ENCODE data around the gene TAC4. TPM values are rescaled to one million over a fixed set of nuclear protein-coding genes. Genes with fewer than 3 reads are reported as not detected.

Gene TAC4
- total and polyA plus RNA-seq, 4 donors: not detected

- no peaks in the 10 kb centered on the region for H3K27me3 ChIP-seq (ENCODE audit: control insufficient read depth in 4 of 4, insufficient read depth in 4 of 4, low read length in 3 of 4)
- no peak for TF ChIP-seq JUND (IDR thresholded peaks at IDR 0.05)
- TF ChIP-seq FOXA2 (IDR thresholded peaks at IDR 0.05): no peak
- TF ChIP-seq, protein P1, sequence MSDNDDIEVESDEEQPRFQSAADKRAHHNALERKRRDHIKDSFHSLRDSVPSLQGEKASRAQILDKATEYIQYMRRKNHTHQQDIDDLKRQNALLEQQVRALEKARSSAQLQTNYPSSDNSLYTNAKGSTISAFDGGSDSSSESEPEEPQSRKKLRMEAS (IDR thresholded peaks at IDR 0.05): no peak
- TF ChIP-seq GABPA (IDR thresholded peaks at IDR 0.05 in 1 of 2, conservative IDR thresholded peaks at IDR 0.05 in 1 of 2): no peak
- TF ChIP-seq RAD21 (IDR thresholded peaks at IDR 0.05): no peak
- TF ChIP-seq HNF4G (IDR thresholded peaks at IDR 0.05): no peak
- no peak for TF ChIP-seq EGR1 (IDR thresholded peaks at IDR 0.05; ENCODE audit: low read depth in 2 of 2)
- TF ChIP-seq HNF4A (conservative IDR thresholded peaks at IDR 0.05): no peak
- no peak for TF ChIP-seq YY1 (IDR thresholded peaks at IDR 0.05)
- TF ChIP-seq RXRA (IDR thresholded peaks at IDR 0.05): no peak
- no peak for TF ChIP-seq CTCF (IDR thresholded peaks at IDR 0.05; ENCODE audit: low read depth, low read length, missing input control)
- no peak for TF ChIP-seq NR2F2 (IDR thresholded peaks at IDR 0.05)
- TF ChIP-seq, protein P2, sequence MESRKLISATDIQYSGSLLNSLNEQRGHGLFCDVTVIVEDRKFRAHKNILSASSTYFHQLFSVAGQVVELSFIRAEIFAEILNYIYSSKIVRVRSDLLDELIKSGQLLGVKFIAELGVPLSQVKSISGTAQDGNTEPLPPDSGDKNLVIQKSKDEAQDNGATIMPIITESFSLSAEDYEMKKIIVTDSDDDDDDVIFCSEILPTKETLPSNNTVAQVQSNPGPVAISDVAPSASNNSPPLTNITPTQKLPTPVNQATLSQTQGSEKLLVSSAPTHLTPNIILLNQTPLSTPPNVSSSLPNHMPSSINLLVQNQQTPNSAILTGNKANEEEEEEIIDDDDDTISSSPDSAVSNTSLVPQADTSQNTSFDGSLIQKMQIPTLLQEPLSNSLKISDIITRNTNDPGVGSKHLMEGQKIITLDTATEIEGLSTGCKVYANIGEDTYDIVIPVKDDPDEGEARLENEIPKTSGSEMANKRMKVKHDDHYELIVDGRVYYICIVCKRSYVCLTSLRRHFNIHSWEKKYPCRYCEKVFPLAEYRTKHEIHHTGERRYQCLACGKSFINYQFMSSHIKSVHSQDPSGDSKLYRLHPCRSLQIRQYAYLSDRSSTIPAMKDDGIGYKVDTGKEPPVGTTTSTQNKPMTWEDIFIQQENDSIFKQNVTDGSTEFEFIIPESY (IDR thresholded peaks at IDR 0.05): no peak
- no peak for TF ChIP-seq SP1 (IDR thresholded peaks at IDR 0.05)
- TF ChIP-seq ATF3 (IDR thresholded peaks at IDR 0.05): no peak
- no peak for TF ChIP-seq FOXA1 (IDR thresholded peaks at IDR 0.05)
- no peak for TF ChIP-seq TAF1 (conservative IDR thresholded peaks at IDR 0.05)
- TF ChIP-seq, protein P3, sequence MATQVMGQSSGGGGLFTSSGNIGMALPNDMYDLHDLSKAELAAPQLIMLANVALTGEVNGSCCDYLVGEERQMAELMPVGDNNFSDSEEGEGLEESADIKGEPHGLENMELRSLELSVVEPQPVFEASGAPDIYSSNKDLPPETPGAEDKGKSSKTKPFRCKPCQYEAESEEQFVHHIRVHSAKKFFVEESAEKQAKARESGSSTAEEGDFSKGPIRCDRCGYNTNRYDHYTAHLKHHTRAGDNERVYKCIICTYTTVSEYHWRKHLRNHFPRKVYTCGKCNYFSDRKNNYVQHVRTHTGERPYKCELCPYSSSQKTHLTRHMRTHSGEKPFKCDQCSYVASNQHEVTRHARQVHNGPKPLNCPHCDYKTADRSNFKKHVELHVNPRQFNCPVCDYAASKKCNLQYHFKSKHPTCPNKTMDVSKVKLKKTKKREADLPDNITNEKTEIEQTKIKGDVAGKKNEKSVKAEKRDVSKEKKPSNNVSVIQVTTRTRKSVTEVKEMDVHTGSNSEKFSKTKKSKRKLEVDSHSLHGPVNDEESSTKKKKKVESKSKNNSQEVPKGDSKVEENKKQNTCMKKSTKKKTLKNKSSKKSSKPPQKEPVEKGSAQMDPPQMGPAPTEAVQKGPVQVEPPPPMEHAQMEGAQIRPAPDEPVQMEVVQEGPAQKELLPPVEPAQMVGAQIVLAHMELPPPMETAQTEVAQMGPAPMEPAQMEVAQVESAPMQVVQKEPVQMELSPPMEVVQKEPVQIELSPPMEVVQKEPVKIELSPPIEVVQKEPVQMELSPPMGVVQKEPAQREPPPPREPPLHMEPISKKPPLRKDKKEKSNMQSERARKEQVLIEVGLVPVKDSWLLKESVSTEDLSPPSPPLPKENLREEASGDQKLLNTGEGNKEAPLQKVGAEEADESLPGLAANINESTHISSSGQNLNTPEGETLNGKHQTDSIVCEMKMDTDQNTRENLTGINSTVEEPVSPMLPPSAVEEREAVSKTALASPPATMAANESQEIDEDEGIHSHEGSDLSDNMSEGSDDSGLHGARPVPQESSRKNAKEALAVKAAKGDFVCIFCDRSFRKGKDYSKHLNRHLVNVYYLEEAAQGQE (IDR thresholded peaks at IDR 0.05): no peak
- no peak overlapping the region for H3K4me3 ChIP-seq (ENCODE audit: low read depth in 1 of 3, low read length in 3 of 3)
- no peaks in the 10 kb centered on the region for H3K9me3 ChIP-seq (ENCODE audit: control insufficient read depth in 4 of 4, low read length in 3 of 4)
- WGBS: 75% methylated on average over 1 of the region's 1 CpG
- DNase-seq (ENCODE audit: low spot score): no peak
- H3K9ac ChIP-seq (ENCODE audit: low read depth in 1 of 2, low read length in 2 of 2): no peak overlapping the region
- H3K36me3 ChIP-seq (ENCODE audit: control insufficient read depth in 4 of 4, insufficient read depth in 3 of 4, low read depth in 1 of 4, low read length in 3 of 4): no peaks in the 10 kb centered on the region
- peaks cover 0 to 7% (median 3%) of the 10 kb centered on the region in 4 donors for H3K4me1 ChIP-seq (ENCODE audit: control insufficient read depth in 4 of 4, insufficient read depth in 4 of 4, low read length in 3 of 4)
- no peak overlapping the region for H3K27ac ChIP-seq (ENCODE audit: low read depth in 1 of 2, low read length in 2 of 2)
These were observed 18.1 kb upstream of the TAC4 start for GRCh38 chr17:49866019-49866380.
